GM10266 (cell line): Measurements from ENCODE around the gene PRDM16.

Experiments used
- DNase-seq: peaks from one replicate; pipeline ENCODE4 v3.0.0; 2012; ENCODE audit errors: extremely low spot score
- CTCF ChIP-seq: IDR thresholded peaks from 2 replicates; pipeline ENCODE4 v1.5.1; 2012; ENCODE audit warnings: mild to moderate bottlenecking, low read depth; ENCODE audit not compliant: control insufficient read depth, insufficient read depth; ENCODE audit errors: missing control alignments

PRDM16 gene

DNA sequence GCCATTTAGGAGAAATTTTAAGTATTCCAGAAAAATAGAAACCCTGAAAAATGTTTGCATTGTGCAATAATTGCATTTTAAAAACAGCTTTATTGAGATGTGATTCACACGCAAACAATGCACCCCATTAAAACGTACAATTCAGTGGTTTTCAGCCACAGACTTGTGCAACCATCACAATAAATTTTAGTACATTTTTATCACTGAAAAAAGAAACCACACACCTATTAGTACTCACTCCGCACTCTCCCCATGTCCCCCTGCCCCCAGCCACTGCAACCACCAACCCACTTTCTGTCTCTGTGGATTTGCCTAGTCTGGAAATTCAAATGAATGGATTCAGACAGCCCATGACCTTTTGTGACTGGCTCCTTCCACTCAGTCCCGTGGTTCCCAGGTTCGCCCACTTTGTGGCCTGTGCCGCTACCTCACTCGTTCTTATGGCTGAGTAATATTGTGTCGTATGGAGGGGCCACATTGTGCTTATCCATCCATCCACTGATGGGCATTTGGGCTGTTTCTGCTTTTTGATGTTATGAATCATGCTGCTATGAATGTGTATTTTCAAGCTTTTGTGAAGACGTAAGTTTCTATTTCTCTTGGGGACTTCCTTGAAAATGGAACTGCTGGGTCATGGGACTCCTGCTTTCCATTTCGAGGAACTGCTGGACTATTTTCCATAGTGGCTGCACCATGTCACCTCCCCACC, 237.7 kb downstream of the PRDM16 start:
- TF ChIP-seq CTCF = no peak
- DNase-seq = no peak

GRCh38 chr1:3307359-3307758, 238.4 kb downstream of the PRDM16 start:
- no peak for TF ChIP-seq CTCF
- DNase-seq = no peak

GRCh38 chr1:3308053-3308452, 239.1 kb downstream of the PRDM16 start:
- no peak for DNase-seq
- no peak for TF ChIP-seq CTCF

DNA sequence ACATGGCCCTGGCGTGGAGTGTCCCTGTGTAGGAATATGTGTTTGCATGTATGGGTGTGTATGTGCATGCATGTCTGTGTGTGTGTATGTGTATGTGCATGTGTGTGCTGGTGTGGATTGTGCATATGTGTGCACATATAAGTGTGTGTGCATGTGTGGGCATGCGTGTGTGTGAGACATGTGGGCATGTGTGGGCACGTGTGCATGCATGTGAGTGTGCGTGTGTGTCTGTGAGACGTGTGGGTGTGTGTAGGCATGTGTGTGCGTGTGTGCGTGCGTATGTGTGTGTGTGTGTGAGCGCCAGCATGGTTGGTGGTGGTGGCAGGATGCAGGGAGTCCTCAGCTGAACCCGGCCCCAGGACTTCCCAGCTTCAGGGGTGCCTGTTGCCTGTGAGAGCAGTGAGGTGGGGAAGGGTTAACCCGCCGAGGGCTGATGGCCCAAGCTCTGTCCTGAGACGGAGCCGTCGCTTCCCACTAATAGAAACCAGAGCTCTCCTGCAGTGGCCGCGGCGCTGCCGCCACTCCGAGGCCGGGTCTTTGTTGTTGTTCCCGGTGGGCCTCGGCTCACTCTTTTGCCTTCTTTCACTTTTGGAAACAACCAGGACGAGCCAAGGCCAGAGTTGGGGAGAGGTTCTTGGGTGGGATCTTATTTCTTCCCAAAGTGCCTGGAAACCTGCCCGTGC, 241.9 kb downstream of the PRDM16 start:
- TF ChIP-seq CTCF = no peak
- no peak for DNase-seq

- DNase-seq = no peak
- TF ChIP-seq CTCF = no peak
Observed at GRCh38 chr1:3311711-3312110, 242.7 kb downstream of the PRDM16 start.

DNA sequence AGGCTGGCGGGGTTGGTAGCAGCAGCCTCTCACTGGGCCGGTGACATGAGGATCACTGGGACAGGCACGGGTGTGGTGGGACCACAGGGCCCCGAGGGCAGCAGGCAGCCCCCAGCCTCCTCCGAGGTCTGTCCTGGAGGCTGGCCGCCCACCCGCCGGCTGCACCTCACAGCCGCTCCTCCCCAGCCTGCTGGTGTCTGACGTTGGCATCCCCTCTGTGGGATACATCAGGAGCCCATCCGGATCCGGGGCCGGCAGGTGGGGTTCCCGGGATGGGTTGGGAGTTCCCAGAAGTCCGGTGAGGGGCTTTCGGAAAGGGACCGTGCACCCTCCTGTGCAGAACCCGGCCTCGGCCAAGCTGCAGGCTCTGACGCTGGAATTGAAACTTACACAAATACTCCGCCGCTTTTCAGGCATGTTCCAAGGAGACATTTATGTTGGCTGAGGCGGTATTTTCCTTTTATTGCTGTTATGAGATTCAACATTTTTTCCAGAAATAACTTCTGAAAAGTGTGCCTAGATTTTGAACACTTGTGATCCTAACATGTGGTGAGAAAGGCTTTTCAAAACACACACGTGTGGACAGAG, 243.4 kb downstream of the PRDM16 start:
- no peak for TF ChIP-seq CTCF
- no peak for DNase-seq
